Omental fat pad (tissue), 4 donors: ENCODE measurements around the gene PLEKHA6. TPM values are rescaled to one million over a fixed set of nuclear protein-coding genes. Genes with fewer than 3 reads are reported as not detected.

ENCODE experiments used
- ATAC-seq: fragments of 150-250 bp; one replicate; pipeline ENCODE4 v1.9.1; 2016; ENCODE audit warnings: mild to moderate bottlenecking, moderate library complexity; ENCODE audit not compliant: low FRiP score
- DNase-seq: peaks from one replicate; pipeline ENCODE4 v3.0.0-alpha.2; 2019; ENCODE audit warnings: low spot score
- total RNA-seq, 4 donors: library from RNA; depleted of rRNA; stranded (reverse); fragments of >200 nt; gene quantifications; one replicate each; pipeline ENCODE4 v1.1.0, GENCODE V29; 2016
- TF ChIP-seq, protein P1 (sequence below), 3 donors: fragments of 450-650 bp; IDR thresholded peaks; one replicate each; pipeline ENCODE4 v1.5.1; 2016 to 2017; ENCODE audit warnings: antibody characterized with exemption in 3 of 3, mild to moderate bottlenecking in 3 of 3, moderate library complexity in 2 of 3

The PLEKHA6 gene
- total RNA-seq, 4 donors from 2014 or later: 2.9 to 13.1 (median 7.5) TPM

DNA sequence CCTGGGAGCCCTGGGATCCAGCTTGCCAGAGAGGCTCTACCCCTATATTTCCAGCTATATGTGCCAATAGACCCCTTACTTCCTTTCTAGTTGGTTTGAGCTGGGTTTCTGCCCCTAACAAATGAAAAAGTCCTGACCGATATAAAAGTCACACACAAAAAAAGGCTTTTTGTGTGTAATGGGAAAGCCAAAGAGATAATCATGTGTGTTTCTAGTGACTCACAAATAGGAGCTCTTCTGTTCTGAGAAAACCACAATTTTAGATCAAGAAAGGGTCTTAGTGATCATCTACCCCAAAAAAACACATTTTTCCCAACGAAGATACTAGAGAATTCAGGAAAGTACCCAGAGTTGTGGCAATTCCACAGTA, 23.0 kb upstream of the PLEKHA6 start:
- DNase-seq (no peak), ATAC-seq (no peak)
- TF ChIP-seq, protein P1, sequence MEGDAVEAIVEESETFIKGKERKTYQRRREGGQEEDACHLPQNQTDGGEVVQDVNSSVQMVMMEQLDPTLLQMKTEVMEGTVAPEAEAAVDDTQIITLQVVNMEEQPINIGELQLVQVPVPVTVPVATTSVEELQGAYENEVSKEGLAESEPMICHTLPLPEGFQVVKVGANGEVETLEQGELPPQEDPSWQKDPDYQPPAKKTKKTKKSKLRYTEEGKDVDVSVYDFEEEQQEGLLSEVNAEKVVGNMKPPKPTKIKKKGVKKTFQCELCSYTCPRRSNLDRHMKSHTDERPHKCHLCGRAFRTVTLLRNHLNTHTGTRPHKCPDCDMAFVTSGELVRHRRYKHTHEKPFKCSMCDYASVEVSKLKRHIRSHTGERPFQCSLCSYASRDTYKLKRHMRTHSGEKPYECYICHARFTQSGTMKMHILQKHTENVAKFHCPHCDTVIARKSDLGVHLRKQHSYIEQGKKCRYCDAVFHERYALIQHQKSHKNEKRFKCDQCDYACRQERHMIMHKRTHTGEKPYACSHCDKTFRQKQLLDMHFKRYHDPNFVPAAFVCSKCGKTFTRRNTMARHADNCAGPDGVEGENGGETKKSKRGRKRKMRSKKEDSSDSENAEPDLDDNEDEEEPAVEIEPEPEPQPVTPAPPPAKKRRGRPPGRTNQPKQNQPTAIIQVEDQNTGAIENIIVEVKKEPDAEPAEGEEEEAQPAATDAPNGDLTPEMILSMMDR (IDR thresholded peaks at IDR 0.05): no peak

DNA sequence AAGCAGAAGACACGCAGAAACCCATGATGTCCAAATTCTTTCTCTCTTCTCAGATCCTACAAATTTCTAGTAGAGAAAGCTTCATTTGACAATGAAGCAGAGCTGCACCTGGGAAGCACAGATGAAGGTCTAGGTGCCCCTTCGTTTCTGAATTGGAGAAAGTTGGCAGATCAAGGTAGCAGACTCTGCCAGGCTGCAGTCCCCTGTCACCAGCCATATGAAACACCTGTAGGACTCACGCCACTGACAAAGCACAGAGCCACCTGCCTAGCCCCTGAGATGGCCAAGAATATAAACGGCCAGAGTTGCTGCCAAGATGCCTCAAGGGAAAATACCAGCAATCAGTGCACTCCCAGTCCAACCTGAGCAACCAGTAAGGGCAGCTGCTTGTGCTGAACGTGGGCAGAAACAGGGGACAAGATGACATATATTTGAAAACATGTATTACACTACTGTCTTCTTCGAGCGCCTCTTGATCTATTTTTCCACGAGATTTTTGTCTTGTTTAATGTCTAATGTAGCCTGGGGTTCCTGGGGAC, 20.6 kb upstream of the PLEKHA6 start:
- no peak for ATAC-seq

DNA sequence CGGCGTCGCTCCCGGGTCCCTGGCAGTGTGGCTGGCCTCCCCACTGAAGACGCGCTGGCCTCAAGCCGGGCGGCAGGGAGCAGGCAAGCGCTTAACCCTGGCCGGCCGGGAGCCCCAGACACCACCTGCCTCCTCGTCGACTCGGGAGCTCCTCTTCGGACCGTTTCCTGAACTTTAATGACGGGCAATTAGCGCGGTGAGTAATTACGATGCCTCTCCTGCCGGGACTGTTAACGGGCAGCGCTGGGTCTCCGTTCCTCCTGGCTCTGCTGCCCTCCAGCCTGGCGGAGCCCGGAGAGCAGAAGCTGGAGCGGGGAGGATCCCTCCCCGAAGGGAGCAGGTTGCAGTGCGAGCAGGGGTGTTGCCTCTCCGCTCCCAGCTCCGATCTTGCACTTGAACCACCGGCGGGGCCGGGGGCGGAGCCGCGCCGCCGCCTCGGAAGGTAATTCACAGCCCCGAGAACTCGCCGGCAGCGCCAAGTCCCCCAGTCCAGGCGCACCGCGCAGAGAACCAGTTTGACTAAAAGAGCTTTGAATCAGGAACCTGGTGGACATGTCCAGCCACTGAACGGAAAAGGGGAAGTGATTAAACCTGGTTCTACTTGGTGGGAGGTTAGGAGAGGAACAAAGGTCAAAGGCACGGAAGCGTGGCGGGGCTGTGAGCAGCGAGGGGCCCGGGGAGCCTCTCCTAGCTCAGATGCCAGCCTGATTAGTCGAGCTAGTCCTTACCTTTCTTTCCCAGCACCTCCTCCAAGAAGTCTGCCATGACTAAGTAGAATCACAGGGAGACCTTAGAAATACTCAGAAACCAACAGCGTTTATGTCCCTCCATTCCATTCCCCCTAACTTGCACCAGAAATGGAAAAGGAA, 18.3 kb upstream of the PLEKHA6 start:
- TF ChIP-seq, protein P1 (IDR thresholded peaks at IDR 0.05): no peak
- ATAC-seq: peak; percentile 52
- no peak for DNase-seq

More for the DNA sequence above, 20.6 kb upstream of the PLEKHA6 start:
- no peak for DNase-seq
- TF ChIP-seq, protein P1 (IDR thresholded peaks at IDR 0.05): no peak

DNA sequence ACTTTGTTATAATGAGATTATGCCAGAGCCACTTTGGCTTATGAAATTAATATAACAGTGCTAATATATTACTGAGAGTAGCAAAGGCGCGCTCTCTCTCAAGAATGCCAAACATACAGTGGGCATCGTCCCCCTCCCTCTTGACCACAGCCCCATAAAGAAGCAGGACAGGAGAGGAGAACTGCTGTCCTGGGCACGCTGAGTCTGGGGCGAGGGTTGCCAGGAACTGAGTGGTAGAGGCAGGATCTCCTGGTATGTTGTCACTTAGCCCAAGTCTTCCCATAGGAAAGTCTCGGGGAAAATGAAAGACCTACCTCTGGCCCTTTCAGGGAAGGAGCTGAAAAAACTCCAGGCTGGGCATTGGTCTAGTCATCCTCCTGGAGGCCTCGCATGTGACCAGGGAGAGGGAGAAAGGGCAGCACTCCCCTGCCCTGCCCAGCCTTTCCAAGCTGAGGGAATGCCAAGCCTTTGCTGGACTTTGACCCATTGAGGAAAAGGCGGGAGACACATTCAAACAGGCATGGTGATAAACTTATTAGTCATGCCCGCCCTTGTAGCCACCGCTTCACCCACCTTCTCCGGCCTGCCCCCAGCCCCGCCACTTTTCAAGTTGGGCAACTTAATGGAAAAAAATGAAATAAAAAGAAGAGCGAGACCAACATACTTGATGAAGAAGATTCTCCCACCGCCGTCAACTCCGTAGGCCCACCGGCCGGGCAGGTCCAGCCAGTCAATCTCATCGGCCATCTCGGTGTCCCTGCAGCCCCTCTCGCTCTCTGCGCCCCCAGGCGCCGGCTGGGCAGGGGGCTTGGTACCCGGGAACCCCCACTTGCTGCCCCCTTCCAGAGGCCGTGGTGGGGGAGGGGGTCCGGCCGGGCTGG, 17.4 kb upstream of the PLEKHA6 start:
- TF ChIP-seq, protein P1 (IDR thresholded peaks at IDR 0.05): no peak
- ATAC-seq: peak; percentile 30

DNA sequence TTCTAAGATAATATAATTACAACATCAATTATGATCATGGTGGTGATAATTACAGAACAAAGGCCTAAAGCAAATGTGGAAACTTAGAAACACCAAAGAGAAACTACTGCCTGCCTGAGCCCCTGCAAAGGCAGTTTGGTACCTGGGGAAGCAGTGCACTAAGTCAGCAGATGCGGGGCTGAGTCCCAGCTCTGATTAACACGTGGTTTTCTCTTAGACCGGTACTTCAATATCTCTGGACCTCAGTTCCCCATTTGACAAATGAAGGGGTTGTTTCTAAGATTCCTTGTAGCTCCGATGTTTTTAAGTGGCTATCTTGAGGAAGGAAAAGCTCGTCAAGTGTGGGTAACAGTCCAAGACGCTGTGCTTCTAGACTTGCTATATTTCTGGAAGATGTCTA, 16.7 kb upstream of the PLEKHA6 start:
- ATAC-seq: no peak
- no peak for DNase-seq
- TF ChIP-seq, protein P1 (IDR thresholded peaks at IDR 0.05): no peak

More for the DNA sequence above, 17.4 kb upstream of the PLEKHA6 start:
- DNase-seq: no peak

DNA sequence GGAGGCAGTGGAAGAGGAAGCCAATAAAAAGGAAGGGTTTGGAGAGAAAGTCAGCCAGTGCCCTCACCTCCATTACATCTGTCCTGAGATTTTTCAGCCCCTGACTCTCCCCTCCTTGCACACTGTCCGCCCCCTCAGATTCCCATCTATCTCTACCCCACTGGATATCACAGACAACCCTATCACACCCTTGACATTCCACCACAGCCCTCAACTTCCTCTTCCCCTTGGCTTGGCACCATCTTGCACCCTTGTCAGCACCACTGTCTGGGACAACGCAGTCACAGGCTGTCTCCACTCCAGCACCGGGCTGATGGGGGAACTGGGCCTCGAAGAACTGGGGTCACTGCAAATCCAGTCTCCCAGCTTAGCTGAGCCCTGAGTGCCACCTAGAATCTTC, 14.2 kb upstream of the PLEKHA6 start:
- no peak for ATAC-seq
- TF ChIP-seq, protein P1 (IDR thresholded peaks at IDR 0.05): no peak
- no peak for DNase-seq
